Activated gamma-delta T cell treated with anti-CD3 and anti-CD28 coated beads, Interleukin-2, amount 50 U/mL, for 16 hours (primary cell): ENCODE measurements around the gene VMP1.
A peak's percentile ranks its signal among the peaks of the same experiment; 100 is the strongest.

Experiments
- DNase-seq: peaks from one replicate; pipeline ENCODE4 v3.0.0-alpha.2; 2020; ENCODE audit warnings: low read depth

Gene VMP1

DNA sequence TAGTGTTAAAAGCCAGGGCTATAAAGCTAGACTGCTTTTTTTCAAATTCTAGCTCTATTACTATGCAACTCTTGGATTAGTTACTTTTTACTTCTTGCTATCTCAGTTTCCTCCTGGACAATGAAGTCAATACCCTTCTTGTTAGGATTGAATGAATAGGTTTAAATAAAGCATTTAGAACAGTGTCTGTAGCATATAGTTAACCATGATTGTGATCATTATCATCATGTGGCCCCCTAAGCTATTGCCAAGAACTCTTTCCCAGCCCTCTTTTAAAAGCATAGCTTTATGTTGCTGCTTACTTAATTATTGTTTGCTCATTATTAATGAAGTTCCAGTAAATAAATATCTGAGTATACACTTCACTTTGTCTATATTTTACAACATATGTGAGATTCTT is 4.5 kb downstream of the VMP1 start:
- no peak for DNase-seq

DNA sequence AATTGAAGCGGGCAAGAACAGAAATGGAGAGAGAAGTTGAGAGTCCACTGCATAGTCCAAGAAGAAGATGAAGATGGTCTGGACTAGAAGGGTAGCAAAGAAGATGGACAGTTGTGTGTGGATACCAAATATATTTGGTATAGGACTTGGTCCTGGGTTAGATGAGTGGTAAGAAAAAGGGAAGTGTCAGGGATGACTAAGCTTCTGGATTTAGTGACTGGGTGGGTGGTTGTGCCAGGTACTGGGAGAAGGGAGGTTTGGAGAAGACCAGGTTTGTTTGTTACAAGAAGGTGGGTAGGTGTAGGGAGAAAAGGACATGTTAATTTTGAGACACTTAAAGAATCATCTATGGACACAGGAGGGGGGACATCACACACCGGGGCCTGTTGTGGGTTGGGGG is 5.4 kb downstream of the VMP1 start:
- DNase-seq: no peak

DNA sequence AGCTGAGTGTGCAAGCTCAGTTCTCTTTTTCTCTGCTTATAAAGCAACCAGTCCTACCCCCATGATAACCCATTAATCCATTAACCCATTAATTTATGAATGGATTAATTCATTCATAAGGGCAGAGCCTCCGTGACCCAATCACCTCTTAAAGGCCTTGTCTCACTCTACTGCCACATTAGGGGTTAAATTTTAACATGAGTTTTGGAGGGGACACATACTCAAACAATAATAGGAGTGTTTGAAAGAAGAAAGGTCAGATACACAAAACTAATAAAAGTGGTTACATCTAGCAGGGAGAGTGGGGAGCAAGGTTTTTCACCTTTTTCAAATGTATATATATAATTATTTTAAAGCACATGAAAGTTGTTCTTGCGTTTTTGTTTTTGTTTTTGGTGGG is 6.8 kb downstream of the VMP1 start:
- no peak for DNase-seq

DNA sequence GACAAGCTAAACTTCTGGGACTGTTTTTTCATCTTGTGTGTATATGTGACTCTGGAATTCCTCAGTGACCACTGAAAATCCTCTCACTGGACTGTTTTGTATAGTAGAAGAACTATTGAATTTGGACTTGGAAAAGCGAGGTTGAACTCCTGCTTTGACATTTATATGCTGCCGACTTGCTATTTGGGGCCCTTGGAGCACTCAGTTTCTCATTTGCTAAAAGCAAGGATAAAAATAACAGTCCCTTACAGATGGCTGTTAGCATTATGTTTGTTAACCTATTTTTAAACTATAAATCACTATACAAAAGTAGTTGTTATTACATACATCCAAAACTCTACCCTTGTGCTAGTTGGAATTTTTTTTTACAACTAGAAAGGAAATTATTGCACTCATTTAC is 9.0 kb downstream of the VMP1 start:
- DNase-seq: no peak

DNA sequence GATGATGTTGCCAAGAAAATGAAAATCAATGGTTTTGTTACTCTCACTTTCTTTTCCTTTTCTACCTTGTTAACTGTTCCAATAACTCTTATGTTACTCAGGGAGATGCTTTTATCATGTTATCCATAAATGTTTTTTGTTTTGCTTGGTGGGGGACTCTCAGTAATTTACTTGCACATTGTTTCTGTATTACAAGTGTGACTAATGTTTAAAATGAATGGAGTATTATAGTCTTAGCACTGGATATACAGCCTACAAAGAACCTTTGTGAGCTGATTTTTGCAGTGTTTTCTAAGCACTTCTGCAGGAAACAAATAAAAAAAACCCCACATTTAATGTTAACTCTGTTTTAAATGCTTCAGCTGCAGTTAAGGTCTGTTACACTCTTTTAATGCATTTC is 12.1 kb downstream of the VMP1 start:
- no peak for DNase-seq

DNA sequence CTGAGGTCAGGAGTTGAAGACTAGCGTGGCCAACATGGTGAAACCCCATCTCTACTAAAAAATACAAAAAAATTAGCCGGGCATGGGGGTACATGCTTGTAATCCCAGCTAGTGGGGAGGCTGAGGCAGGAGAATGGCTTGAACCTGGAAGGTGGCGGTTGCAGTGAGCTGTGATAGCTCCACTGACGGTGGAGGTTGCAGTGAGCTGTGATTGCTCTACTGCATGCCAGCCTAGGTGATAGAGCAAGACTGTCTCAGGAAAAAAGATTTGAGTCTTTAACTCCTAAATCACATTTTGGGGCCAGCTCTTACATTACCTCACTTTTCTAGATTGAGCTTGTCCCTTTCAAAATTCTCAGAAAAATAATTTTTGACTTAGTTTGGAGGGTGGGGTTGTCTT is 15.2 kb downstream of the VMP1 start:
- no peak for DNase-seq

DNA sequence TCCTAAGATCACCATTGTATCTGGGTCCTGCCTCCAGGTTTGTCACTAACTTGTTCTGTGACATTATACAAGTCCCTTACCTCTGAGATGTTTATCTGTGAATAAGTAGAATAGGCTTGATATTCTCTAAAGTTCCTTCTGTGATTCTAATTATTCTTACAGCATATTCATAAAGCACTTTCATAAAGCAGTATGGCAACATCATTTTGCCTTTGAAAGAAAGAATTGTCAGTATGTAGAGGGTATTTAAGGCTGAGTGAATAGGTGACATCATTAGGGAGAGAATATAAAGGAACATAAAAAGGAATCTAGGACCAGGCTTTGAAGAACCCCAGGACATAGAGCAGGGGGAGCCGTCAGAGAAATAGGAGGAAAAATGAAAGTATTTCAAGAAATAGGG is 15.6 kb downstream of the VMP1 start:
- DNase-seq: no peak

DNA sequence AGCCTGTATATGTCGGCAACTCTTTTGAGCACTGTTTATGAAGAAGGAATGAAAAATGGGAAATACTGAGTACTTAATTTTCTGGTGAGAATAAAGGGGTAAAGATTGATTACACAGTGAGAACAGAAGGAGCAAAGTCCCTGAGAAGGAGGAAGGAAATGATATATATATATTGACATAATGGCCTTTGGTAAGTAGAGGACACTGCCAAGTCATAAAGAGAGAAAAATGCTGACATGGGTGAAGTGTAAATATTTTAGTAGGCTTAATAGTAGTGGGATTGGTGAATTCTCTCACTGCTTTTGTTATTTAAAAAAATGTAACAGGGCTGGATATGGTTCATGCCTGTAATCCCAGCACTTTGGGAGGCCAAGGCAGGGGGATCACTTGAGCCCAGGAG is 16.2 kb downstream of the VMP1 start:
- no peak for DNase-seq

DNA sequence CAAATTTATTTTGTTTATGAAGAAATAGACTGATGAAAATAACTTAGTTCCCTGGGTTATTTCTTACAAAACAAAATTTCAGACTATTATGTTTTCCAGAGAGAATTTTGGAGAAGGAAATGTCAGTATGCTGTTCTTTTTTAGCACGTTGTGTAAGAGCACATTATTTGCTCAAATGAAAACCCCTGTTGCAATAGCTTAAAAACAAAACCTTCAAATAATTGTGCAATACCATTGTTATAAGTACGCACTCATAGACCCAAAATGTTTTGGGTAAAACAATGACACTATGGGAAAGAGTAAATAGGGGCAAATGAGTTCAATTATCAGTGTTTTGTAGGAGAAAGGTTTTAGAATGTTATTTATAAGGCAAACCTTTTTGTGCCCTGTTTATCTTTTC is 18.2 kb downstream of the VMP1 start:
- DNase-seq: no peak

DNA sequence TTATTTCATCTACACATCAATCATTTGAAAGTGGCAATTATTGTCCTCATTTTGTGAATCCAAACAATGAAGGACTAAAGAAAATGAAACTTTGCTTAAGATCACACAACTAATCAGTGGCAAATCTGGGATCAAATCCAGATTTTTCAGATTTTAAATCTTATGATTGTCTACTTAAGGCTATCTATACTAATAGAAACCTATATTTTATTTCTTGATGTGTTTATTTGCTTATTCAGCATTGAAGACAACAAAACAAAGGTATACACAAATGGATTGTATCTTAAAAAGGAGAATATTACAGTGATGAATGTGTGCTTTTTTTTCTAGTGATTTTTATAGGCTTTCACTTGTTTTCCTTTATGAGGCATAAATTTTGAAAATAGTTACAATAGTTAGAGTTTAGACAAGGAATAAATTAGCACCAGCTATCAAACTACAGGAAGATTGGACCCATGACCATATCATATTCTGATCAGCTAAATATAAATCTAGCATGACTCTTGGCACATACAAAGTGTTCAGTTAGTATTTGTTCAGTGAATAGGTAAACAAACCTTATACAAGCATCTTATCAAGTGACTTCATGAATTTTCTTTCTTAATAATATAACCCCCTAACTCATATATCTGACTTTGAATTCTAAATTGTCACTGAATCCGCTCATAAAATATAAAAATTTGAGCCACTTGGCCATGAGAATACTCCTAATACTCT is 20.5 kb downstream of the VMP1 start:
- no peak for DNase-seq

DNA sequence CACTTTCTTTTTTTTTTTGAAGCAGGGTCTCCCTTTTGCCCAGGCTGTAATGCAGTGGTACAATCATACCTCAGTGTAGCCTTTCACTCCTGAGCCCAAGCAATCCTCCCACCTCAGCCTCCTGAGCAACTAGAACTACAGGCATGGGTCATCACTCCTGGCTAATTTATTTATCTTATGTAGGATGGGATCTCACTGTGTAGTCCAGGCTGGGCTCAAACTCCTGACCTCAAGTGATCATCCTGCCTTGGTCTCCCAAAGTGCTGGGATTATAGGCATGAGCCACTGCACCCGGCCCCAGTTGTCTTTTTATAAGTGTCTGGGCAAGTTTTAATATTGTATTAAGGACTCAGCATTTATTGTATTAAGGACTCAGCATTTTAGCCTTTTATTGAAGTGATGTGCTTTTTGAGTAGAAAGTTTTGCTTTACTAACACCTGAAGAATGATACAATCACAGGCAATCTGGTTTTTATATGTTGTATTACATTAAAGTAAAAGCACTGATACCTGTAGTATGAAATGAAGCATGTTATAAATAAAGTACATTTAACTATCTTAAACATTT is 22.9 kb downstream of the VMP1 start:
- no peak for DNase-seq

DNA sequence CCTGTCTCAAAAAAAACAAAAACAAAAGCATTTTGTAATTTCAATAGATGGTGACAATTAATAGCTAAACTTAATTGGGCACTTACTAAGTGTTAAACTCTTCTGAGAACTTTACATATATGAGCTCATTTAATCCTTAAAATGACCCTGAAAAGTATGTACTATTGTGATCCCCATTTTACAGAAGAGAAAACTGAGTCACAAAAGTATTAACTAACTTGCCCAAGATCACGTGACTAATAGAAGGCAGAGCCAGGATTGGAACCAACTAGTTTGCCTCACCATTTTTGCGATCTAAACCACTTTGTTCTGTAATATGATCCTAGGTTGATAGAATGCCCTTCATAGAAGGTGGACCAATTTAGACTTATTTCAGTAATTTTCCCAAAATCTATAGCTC is 26.2 kb downstream of the VMP1 start:
- no peak for DNase-seq

DNA sequence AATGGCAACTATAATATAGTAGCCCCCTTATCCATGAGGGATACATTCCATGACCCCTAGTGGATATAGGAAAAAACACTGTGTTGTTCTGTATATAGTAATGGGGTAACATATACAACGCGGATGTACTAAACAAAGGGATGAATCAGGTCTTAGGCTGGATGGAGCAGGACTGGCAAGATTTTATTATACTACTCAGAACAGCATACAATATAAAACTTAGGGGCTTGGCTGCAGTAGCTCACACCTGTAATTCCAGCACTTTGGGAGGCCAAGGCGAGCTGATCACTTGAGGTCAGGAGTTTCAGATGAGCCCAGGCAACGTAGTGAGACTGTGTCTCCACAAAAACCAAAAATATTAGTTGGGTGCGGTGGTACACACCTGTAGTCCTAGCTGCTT is 26.8 kb downstream of the VMP1 start:
- DNase-seq: no peak

DNA sequence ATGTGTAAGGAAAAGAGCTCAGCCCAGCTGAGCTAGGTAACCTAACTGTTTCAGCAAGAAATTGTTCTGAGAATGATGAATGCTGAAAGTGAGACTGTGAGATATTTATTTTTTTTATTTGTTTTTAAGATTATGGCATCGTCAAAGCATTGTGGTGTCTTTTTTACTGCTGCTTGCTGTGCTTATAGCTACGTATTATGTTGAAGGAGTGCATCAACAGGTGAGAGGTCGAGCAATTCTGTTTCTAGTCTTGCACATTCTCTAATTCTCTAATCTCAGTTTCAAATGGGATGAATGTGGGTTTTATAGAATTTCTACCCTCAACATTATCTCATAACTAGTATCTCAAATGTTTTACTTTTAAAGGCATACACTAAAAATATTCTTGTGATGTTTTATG is 29.9 kb downstream of the VMP1 start:
- DNase-seq: no peak

DNA sequence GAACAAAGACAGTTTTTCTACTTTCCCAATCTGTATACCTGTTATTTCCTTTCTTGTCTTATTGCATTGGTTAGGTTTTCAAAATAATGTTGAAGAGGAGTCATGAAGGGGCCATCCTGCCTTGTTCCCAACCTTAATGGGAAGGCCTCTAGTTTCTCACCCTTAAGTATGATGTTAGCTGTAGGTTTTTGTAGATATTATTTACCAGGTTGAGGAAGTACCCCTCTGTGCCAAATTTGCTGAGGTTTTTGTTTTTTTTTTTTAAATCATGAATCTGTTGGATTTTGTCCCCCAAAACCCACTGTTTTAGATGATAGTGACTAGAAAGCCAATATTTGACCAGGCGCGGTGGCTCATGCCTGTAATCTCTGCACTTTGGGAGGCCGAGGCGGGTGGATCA is 36.4 kb downstream of the VMP1 start:
- no peak for DNase-seq

DNA sequence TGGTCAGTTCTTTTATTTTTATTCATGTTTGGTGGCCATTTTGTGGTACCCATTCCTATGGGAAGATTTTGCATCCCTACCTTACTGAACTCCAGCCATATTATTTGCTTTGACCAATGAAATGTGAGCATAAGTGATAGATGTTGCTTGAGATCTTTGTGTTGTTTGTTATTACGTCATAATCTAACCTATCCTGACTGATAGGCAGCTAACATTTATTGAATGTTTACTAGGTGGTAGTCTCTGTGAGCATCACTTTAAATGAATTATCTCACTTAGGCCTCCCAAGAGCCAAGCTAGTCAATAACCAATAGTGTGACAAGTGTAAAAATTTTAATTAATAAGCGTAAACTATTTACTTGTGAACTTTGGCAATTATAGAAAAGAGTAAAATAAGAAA is 37.6 kb downstream of the VMP1 start:
- no peak for DNase-seq

DNA sequence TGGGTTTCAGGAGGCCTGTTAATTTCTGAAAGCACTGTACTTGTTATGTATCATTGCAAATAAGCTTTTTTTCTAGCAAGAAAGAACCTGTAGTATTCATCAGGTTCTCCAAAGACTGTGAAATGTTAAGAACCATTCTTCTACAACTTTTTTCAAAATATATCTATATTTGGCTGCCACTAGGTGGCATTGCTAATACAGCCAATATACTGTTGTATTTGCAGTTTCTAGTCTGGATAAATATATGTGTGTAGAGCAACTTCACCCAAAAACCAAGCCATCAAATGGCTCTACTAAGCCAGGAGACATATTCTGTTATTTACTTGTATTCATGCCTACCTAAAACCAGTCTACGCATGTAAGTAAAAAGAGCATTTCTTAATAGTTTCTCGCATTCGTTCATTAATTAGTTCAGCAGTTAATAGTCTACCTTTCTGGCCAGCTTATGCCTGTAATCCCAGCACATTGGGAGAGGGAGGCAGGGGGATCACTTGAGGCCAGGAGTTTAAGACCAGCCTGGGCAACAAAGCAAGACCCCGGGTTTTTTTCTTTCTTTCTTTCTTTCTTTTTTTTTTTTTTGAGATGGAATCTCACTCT is 39.5 kb downstream of the VMP1 start:
- DNase-seq: no peak

DNA sequence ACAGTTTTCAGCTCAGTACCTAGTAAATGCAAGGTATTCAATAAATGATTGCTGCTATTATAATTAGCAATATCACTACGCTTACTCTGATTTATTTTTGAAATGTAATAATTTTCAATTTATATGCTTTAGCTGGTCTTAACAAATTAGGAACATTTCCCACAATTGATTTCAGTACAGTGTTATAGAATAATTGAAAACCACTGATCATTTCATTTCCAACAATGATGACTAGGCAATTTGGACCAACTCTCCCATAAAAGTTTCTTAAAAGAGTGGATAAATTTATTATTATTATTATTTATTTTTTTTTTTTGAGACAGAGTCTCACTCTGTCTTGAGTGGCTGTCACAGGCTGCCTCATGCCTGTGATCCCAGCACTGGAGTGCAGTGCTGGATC is 41.1 kb downstream of the VMP1 start:
- no peak for DNase-seq

DNA sequence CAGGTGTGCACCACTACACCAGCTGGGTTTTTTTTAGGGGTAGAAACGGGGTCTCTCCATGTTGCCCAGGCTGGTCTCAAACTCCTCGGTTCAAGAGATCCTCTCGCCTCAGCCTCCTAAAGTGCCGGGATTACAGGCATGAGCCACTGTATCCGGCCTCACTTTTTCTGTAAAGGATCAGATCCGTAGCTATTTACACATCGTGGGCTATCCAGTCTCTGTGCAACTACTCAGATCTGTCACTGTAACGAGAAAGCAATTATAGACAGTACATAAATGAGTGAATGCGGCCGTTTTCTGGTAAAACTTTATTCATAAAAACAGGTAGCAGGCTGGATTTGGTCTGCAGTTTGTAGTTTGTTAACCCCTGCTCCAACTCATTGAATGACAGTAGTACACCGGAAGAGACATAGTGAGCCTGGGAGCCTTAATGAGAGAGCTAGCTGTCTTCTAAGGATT is 44.5 kb downstream of the VMP1 start:
- DNase-seq: no peak

DNA sequence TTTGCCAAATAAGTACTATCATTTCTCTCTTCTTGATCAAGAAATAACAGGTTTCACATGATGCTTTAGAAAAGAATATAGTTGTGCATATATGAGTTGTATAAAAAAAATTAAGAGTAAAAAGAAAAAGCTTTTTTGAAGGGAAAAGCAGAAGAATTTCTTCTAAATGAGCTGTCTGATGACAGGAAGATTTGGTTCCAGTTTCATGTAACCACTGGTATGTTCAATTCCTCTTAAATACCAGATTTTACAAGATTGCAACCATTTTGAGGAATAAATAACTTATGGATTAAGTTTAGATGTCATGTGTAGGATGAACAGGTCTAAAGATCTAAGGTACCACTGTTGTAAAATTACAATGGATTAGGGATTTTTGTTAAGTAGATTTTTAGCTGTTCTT is 45.0 kb downstream of the VMP1 start:
- DNase-seq: no peak

DNA sequence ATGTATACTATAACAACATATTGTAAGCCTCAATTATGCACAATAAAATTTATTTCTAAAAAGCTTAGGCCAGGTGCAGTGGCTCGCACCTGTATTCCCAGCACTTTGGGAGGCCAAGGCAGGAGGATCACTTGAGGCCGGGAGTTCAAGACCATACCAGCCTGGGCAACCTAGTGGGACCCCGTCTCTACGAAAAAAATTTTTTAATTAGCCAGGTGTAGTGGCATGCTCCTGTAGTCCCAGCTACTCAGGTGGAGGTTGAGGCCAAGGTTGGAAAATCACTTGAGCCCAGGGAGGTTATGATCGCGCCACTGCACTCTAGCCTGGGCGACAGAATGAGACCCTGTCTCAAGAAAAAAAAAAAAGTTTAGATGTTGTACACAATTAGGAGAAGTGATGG is 45.5 kb downstream of the VMP1 start:
- DNase-seq: no peak

DNA sequence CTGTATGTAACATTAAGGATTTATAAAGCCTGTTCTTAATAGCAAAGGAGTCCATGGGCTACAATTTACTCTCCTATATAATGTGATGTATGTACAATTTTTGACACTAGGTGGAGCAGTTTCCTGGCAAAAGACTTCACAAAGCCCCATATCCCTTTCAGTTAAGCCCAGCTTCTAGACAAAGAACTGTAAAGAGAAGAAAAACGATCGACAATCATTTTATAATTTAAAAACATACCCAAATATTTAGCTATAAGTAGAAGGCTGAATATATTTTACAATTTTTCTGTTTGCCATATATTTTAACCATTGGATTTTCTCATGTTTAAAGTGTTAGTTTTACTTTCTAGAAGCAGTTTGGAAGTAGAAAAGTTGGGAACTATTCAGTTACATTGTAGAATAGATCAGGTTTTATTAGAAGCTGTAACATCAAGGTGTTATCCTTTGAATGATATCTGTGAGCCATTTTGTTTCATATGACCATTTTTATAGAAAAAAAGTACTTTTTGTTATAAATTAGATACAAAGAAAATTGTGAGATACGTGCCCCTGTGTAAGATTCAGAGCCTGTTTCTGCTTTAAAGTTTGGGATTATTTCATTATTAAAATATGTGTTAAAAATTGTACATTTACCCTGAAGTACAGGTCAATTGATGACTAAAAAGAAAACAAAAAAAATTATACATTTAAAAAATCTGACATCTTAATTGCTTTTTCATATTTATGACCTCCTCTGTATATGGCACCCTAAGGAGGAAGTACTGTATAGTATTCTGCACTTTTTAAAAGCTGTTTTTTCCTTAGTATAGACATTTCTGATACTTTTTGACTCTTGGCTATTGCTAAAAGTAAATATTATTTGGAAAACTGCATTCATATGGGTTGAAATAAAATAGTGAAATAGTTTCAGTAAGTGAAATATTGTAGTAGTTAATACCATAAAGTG is 46.3 kb downstream of the VMP1 start:
- no peak for DNase-seq

DNA sequence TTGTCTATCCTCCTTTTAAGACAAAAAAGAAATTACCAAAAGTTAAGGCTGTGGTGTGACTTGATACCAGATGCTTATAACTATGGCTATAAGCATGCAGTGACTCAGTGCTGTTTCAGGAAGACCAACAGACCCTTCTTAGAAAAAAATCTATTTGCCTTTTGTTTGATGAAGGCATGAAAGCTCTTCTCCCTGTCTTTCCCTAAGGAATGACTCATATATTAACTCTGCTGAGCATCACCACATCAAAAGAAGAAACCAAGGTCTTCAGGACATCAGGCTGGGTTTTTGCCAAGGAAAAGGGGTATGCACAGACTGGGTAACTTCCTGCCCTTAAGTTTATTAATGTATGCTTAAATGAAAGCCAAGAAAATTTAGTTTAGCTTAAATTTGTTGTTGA is 47.1 kb downstream of the VMP1 start:
- peak; percentile 3 for DNase-seq
